DOHH2 (cell line): ENCODE data around the gene OR4K1.

Experiments
- H3F3A ChIP-seq: fragments of 200-600 bp; sonication (generic), shearing (Covaris generic); 2 replicates; pipeline ENCODE4 v1.6.0; 2016; ENCODE audit warnings: antibody characterized with exemption, mild to moderate bottlenecking; ENCODE audit not compliant: control insufficient read depth, insufficient read depth
- H3K27ac ChIP-seq: fragments of 200-600 bp; sonication (generic); 2 replicates; pipeline ENCODE4 v1.5.1; 2014; ENCODE audit warnings: low read depth, mild to moderate bottlenecking, low read length, moderate library complexity
- H3K27me3 ChIP-seq: fragments of 200-600 bp; sonication (generic); 2 replicates; pipeline ENCODE4 v1.6.1; 2014; ENCODE audit warnings: mild to moderate bottlenecking, low read length, mixed read lengths; ENCODE audit not compliant: control insufficient read depth
- H3K36me3 ChIP-seq: fragments of 200-600 bp; sonication (generic); 2 replicates; pipeline ENCODE4 v1.6.1; 2014; ENCODE audit warnings: mild to moderate bottlenecking, low read length, moderate library complexity, mixed read lengths; ENCODE audit not compliant: control insufficient read depth
- H3K4me1 ChIP-seq: fragments of 200-600 bp; sonication (generic); 2 replicates; pipeline ENCODE4 v1.6.1; 2014; ENCODE audit warnings: mild to moderate bottlenecking, low read length, mixed read lengths; ENCODE audit not compliant: control insufficient read depth
- H3K4me2 ChIP-seq: fragments of 200-600 bp; sonication (generic); 2 replicates; pipeline ENCODE4 v1.6.0; 2014; ENCODE audit warnings: mild to moderate bottlenecking, low read length, moderate library complexity
- H3K4me3 ChIP-seq: fragments of 200-600 bp; sonication (generic); 2 replicates; pipeline ENCODE4 v1.5.1; 2014; ENCODE audit warnings: mild to moderate bottlenecking, low read length, mixed read lengths
- H3K79me2 ChIP-seq: fragments of 200-600 bp; sonication (generic); 2 replicates; pipeline ENCODE4 v1.6.1; 2014; ENCODE audit warnings: mild to moderate bottlenecking, low read length, mixed read lengths; ENCODE audit not compliant: control insufficient read depth
- H3K9me2 ChIP-seq: fragments of 200-600 bp; sonication (generic); replicated peaks from 2 replicates; pipeline ENCODE4 v1.6.1; 2014; ENCODE audit warnings: mild to moderate bottlenecking, low read length, mixed read lengths; ENCODE audit not compliant: control insufficient read depth
- H3K9me3 ChIP-seq: fragments of 200-600 bp; sonication (generic); 2 replicates; pipeline ENCODE4 v1.6.1; 2014; ENCODE audit warnings: antibody characterized with exemption, low read length, mixed read lengths; ENCODE audit not compliant: control insufficient read depth, insufficient read depth
- H4K20me1 ChIP-seq: fragments of 200-600 bp; sonication (generic); 2 replicates; pipeline ENCODE4 v1.6.0; 2014; ENCODE audit warnings: low read depth, mild to moderate bottlenecking, antibody characterized with exemption, low read length, moderate library complexity; ENCODE audit not compliant: control insufficient read depth, insufficient read depth
- EZH2phosphoT487 ChIP-seq: fragments of 200-600 bp; sonication (generic); IDR thresholded peaks from 2 replicates; pipeline ENCODE4 v1.6.1; 2017; ENCODE audit warnings: borderline replicate concordance, mild to moderate bottlenecking, antibody characterized with exemption, low read length, moderate library complexity, mixed read lengths
- TF ChIP-seq, protein P1 (sequence below): fragments of 200-600 bp; sonication (generic); IDR thresholded peaks from one replicate; pipeline ENCODE4 v1.5.1; 2014; ENCODE audit warnings: antibody characterized with exemption, mild to moderate bottlenecking, low read depth, low read length; ENCODE audit not compliant: poor library complexity, severe bottlenecking

The OR4K1 gene

DNA sequence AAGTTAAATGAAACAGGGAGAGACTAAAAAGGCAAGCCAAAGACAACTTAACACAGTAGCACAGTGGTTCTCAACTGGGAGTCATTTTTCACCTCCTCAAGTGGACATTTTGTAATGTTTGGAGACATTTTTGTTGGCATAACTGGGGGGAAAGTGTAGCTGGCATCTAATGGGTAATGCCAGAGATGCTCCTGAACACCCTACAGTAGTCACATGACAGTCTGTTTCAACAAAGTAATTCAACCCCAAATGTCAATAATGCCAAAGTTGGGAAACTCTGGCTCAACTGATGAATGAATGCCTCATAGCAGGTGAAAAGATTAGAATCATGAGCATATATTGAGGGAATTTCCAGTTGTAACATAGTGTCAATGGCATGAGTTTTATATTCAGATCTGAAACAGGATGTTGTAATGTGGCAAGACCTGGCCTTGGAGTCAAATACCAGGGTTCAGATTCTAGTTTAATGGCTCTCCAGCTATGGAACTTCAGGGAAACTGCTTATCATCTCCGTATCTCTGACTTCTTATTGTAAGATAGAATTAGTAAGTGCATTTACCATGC is 12.7 kb upstream of the OR4K1 start:
- H3K27ac ChIP-seq, result no peak overlapping the region
- TF ChIP-seq, protein P1, sequence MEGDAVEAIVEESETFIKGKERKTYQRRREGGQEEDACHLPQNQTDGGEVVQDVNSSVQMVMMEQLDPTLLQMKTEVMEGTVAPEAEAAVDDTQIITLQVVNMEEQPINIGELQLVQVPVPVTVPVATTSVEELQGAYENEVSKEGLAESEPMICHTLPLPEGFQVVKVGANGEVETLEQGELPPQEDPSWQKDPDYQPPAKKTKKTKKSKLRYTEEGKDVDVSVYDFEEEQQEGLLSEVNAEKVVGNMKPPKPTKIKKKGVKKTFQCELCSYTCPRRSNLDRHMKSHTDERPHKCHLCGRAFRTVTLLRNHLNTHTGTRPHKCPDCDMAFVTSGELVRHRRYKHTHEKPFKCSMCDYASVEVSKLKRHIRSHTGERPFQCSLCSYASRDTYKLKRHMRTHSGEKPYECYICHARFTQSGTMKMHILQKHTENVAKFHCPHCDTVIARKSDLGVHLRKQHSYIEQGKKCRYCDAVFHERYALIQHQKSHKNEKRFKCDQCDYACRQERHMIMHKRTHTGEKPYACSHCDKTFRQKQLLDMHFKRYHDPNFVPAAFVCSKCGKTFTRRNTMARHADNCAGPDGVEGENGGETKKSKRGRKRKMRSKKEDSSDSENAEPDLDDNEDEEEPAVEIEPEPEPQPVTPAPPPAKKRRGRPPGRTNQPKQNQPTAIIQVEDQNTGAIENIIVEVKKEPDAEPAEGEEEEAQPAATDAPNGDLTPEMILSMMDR, result no peak
- TF ChIP-seq EZH2phosphoT487, result no peak
- H3K9me2 ChIP-seq, result no peaks in the 10 kb centered on the region
- H3K4me2 ChIP-seq, result no peak overlapping the region
- no peak overlapping the region for H3K4me3 ChIP-seq
- H3K27me3 ChIP-seq, result no peaks in the 10 kb centered on the region
- H3K9me3 ChIP-seq, result no peaks in the 10 kb centered on the region
- no peaks in the 10 kb centered on the region for H3K4me1 ChIP-seq
- no peaks in the 10 kb centered on the region for H4K20me1 ChIP-seq
- H3K36me3 ChIP-seq, result no peaks in the 10 kb centered on the region
- no peaks in the 10 kb centered on the region for H3K79me2 ChIP-seq
- H3F3A ChIP-seq, result no peaks in the 10 kb centered on the region

DNA sequence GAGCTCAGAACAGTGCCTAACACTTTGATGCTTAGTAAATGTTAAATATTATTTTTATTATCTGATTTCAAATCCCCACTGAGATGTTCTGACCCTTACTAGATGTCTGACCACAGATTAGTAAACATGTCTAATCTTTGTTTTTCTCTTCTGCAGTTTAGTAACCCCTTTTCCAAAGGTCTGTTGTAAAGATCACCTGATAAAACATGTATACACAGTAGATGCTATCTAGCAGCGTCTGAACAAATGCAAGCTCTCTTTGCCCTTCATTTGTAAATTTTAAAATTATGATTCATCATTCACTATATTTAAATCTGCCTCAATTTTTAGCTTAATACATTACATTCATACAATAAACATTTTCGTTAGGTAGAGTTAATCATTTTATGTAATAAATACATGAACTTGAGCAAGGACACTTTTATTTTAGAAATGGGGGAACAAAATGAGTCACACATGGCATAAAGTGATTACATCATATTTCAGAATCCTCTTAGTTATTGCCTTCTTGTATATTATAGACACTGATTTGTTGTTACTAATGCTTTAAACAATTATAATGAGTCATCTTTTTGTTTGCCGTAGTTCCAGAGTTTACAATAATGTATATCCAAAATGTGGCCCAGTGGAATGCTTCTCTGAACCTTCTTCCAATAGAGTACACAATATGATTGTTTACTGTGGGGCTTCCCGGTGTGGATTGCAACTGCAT is 12.0 kb upstream of the OR4K1 start:
- no peaks in the 10 kb centered on the region for H3F3A ChIP-seq
- no peak overlapping the region for H3K4me3 ChIP-seq
- no peak overlapping the region for H3K27ac ChIP-seq
- no peaks in the 10 kb centered on the region for H3K36me3 ChIP-seq
- H3K27me3 ChIP-seq, result no peaks in the 10 kb centered on the region
- H3K9me2 ChIP-seq, result no peaks in the 10 kb centered on the region
- no peak for TF ChIP-seq EZH2phosphoT487
- TF ChIP-seq, protein P1, result no peak
- H3K9me3 ChIP-seq, result no peaks in the 10 kb centered on the region
- no peaks in the 10 kb centered on the region for H3K79me2 ChIP-seq
- no peaks in the 10 kb centered on the region for H3K4me1 ChIP-seq
- no peak overlapping the region for H3K4me2 ChIP-seq
- H4K20me1 ChIP-seq, result no peaks in the 10 kb centered on the region

DNA sequence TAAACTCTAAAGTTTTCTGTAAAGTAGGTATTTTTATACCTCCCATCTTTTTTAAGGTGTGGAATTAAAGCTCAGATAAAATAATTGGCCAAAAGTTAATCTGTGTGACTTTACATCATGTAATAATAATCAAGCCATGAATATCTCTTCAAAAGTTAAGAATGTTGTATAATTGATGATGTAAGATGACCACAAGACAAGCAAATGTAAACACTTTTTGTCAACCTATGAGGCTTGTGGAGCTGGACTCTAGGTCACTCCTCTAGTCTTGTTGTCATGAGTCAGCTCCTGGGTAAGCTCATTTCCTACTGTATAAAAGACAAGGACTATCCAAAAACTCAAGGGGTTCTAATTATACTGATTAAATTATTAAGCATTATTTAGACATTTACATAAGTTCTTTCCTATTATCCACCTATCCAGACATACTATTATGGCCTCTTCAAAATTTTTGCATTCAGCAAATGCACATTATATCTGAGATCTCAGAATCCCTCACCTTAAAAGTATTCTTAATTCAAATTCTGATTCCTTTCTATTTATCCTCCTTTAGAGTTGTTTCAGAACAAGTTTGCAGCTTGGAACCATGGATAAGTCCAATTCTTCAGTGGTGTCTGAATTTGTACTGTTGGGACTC is 10.6 kb upstream of the OR4K1 start, which contains the start of gene OR4K5:
OR4K5 (plus strand) TSS at position 587 of the 637 bp plus-strand sequence; CDS start at position 587, 0 bp downstream.
- Histone ChIP-seq H3K27ac (no peak within 1 kb of the TSS), H3K79me2 (no peaks in the 10 kb centered on the region), H3F3A (no peaks in the 10 kb centered on the region), H4K20me1 (no peaks in the 10 kb centered on the region), H3K4me3 (no peak within 1 kb of the TSS), H3K27me3 (no peaks in the 10 kb centered on the region), H3K4me2 (no peak within 1 kb of the TSS), H3K9me3 (no peaks in the 10 kb centered on the region), H3K9me2 (no peaks in the 10 kb centered on the region), H3K36me3 (no peaks in the 10 kb centered on the region), H3K4me1 (no peaks in the 10 kb centered on the region)
- TF ChIP-seq, protein P1, result no peak
- TF ChIP-seq EZH2phosphoT487, result no peak
